ENCODE results near the gene SLC25A2.

Gene SLC25A2

GRCh38 chr5:141306630-141307029 is 2.8 kb upstream of the SLC25A2 start:
- no peak for DNase-seq

GRCh38 chr5:141298376-141298775 is 5.5 kb downstream of the SLC25A2 start:
- no peak for DNase-seq

- DNase-seq, result no peak
Observed at GRCh38 chr5:141272906-141273305, 30.9 kb downstream of the SLC25A2 start.

- no peak for DNase-seq
Observed at GRCh38 chr5:141269195-141269594, 34.7 kb downstream of the SLC25A2 start.

- DNase-seq, result no peak
Observed at GRCh38 chr5:141261238-141261546, 42.7 kb downstream of the SLC25A2 start.

- no peak for DNase-seq
Observed at GRCh38 chr5:141260458-141261237, 43.2 kb downstream of the SLC25A2 start.

- no peak for DNase-seq
Observed at GRCh38 chr5:141258948-141259347, 44.9 kb downstream of the SLC25A2 start.

- no peak for DNase-seq
Observed at GRCh38 chr5:141258464-141258863, 45.4 kb downstream of the SLC25A2 start.

Measured in activated CD4-positive, alpha-beta T cell treated with anti-CD3 and anti-CD28 coated beads, Interleukin-2, amount 50 U/mL, for 48 hours (primary cell).